Right cardiac atrium (tissue), 5 donors: ENCODE data around the gene FAM32A. TPM values are rescaled to one million over a fixed set of nuclear protein-coding genes. Genes with fewer than 3 reads are reported as not detected.

Source experiments
- ATAC-seq, 2 donors: fragments of 200-7000 bp; cut with Tn5 transposase; one replicate each; pipeline versions ENCODE4 v1.8.0 to v1.9.1; 2020; ENCODE audit warnings: moderate library complexity in 2 of 2, mild to moderate bottlenecking in 1 of 2
- DNase-seq, 3 donors: peaks; one replicate each; pipeline ENCODE4 v3.0.0-alpha.2; 2020
- H3K27ac ChIP-seq: one replicate; pipeline ENCODE4 v1.5.1; 2013; ENCODE audit warnings: mild to moderate bottlenecking, low read length, control low read depth, moderate library complexity
- H3K27me3 ChIP-seq: one replicate; pipeline ENCODE4 v1.6.1; 2013; ENCODE audit not compliant: control insufficient read depth, insufficient read depth
- H3K4me1 ChIP-seq: one replicate; pipeline ENCODE4 v1.6.1; 2013; ENCODE audit warnings: low read length; ENCODE audit not compliant: control insufficient read depth, insufficient read depth
- H3K4me3 ChIP-seq: one replicate; pipeline ENCODE4 v1.5.1; 2013; ENCODE audit warnings: low read length, control low read depth
- H3K9me3 ChIP-seq: one replicate; pipeline ENCODE4 v1.6.1; 2013; ENCODE audit warnings: low read length; ENCODE audit not compliant: control insufficient read depth
- WGBS: extraction: QIAGEN DNeasy Blood & Tissue Kit; methylation state at CpG from one replicate; pipeline ENCODE4 v1.1.7; 2013; 5-methylcytosine and 5-hydroxymethylcytosine counted together
- intact Hi-C, 4 donors: fragments of 100-400 bp; cut with DNase I; formaldehyde crosslinking; loops; one replicate each; pipeline versions ENCODE4 v1.11.0 to v1.14.0; 2022 to 2023
- polyA plus RNA-seq: library from polyadenylated mRNA; stranded (reverse); fragments of 200-250 nt; gene quantifications from one replicate; pipeline ENCODE4 v1.2.3, GENCODE V29; 2013
- total RNA-seq, 4 donors: library from RNA; stranded (reverse); fragmentation: NEBNext Ultra II Directional; extraction: Animal tissue kit (Norgen Biotek cat#: 25700); gene quantifications; one replicate each; pipeline ENCODE4 v1.2.1, GENCODE V29; 2021
- donor health status: healthy with polysubstance abuse.
- donor health status: DM: no; HTN: yes; CAD: no.
- donor health status: DM: no; HTN: no; CAD: no.
- donor health status: DM: no; HTN: yes; CAD: no; lungs with severe emphysema.
- donor health status: DM: yes; HTN: yes; CAD: no.

Gene FAM32A
- total and polyA plus RNA-seq, 5 donors, result 37.5 to 49.3 (median 41.6) TPM

GRCh38 chr19:16190198-16190597, 5.0 kb downstream of the FAM32A start:
- Histone ChIP-seq H3K27me3 (no peaks in the 10 kb centered on the region), H3K4me1 (no peaks in the 10 kb centered on the region), H3K27ac (no peak overlapping the region), H3K4me3 (no peak overlapping the region), H3K9me3 (no peaks in the 10 kb centered on the region)
- intact Hi-C loops, result no loop called here
- ATAC-seq (no peak), DNase-seq (no peak)
- WGBS, result 86% methylated on average over 6 of the region's 6 CpGs

- Histone ChIP-seq H3K4me1 (no peaks in the 10 kb centered on the region), H3K27ac (no peak overlapping the region), H3K27me3 (no peaks in the 10 kb centered on the region), H3K4me3 (no peak overlapping the region), H3K9me3 (no peaks in the 10 kb centered on the region)
- DNase-seq (no peak), ATAC-seq (no peak)
- WGBS, result 90% methylated on average over 10 of the region's 10 CpGs
- intact Hi-C loops, result no loop called here
Measured at GRCh38 chr19:16190736-16191135, 5.5 kb downstream of the FAM32A start.

- intact Hi-C loops, result no loop called here
- WGBS, result 78% methylated on average over 16 of the region's 16 CpGs
- DNase-seq (no peak), ATAC-seq (no peak)
- Histone ChIP-seq H3K27me3 (no peaks in the 10 kb centered on the region), H3K4me1 (no peaks in the 10 kb centered on the region), H3K9me3 (no peaks in the 10 kb centered on the region), H3K4me3 (no peak overlapping the region), H3K27ac (no peak overlapping the region)
Measured at GRCh38 chr19:16191216-16191908, 6.2 kb downstream of the FAM32A start.

- H3K27ac ChIP-seq, result no peak overlapping the region
- DNase-seq (no peak), ATAC-seq (no peak)
- WGBS, result 87% methylated on average over 10 of the region's 10 CpGs
- no peak overlapping the region for H3K4me3 ChIP-seq
- no peaks in the 10 kb centered on the region for H3K9me3 ChIP-seq
- no peaks in the 10 kb centered on the region for H3K27me3 ChIP-seq
- no peaks in the 10 kb centered on the region for H3K4me1 ChIP-seq
- intact Hi-C loops, result no loop called here
Measured at GRCh38 chr19:16193466-16193865, 8.3 kb downstream of the FAM32A start.

GRCh38 chr19:16197188-16197621, 12.0 kb downstream of the FAM32A start:
- ATAC-seq (no peak), DNase-seq (no peak)
- H3K4me3 ChIP-seq, result peak overlapping the region; percentile 86
- WGBS, result 29% methylated on average over 2 of the region's 2 CpGs
- no peaks in the 10 kb centered on the region for H3K9me3 ChIP-seq
- peak overlapping the region; percentile 22 for H3K27ac ChIP-seq
- H3K27me3 ChIP-seq, result no peaks in the 10 kb centered on the region
- intact Hi-C loops, result no loop called here
- peaks cover 6% of the 10 kb centered on the region for H3K4me1 ChIP-seq

GRCh38 chr19:16197622-16198369, 12.6 kb downstream of the FAM32A start, which contains the start of gene AP1M1:
Gene AP1M1 (plus strand): TSS chr19:16197911. CDS start chr19:16198027, 116 bp downstream.
- ATAC-seq, result peak; percentile 93
- no peaks in the 10 kb centered on the region for H3K9me3 ChIP-seq
- peak within 1 kb of the TSS; percentile 86 for H3K4me3 ChIP-seq
- peak; percentile 100 for DNase-seq
- H3K4me1 ChIP-seq, result peaks cover 6% of the 10 kb centered on the region
- H3K27me3 ChIP-seq, result no peaks in the 10 kb centered on the region
- H3K27ac ChIP-seq, result peak within 1 kb of the TSS; percentile 50
- under 1% methylated on average over 65 of the region's 65 CpGs for WGBS
- intact Hi-C loops, result no loop called here

GRCh38 chr19:16198370-16198651, 13.1 kb downstream of the FAM32A start:
- Histone ChIP-seq H3K27ac (peak overlapping the region; percentile 50), H3K27me3 (no peaks in the 10 kb centered on the region), H3K9me3 (no peaks in the 10 kb centered on the region), H3K4me3 (peak overlapping the region; percentile 86), H3K4me1 (peaks cover 6% of the 10 kb centered on the region)
- ATAC-seq, result peak; percentile 5 to 38
- peak in 1 of 3 donors; percentile 73 for DNase-seq
- intact Hi-C loops, result no loop called here
- 0% methylated on average over 18 of the region's 18 CpGs for WGBS

- 87% methylated on average over 9 of the region's 9 CpGs for WGBS
- H3K9me3 ChIP-seq, result no peaks in the 10 kb centered on the region
- intact Hi-C loops, result no loop called here
- DNase-seq (no peak), ATAC-seq (no peak)
- H3K27me3 ChIP-seq, result no peaks in the 10 kb centered on the region
- peaks cover 6% of the 10 kb centered on the region for H3K4me1 ChIP-seq
- no peak overlapping the region for H3K4me3 ChIP-seq
- no peak overlapping the region for H3K27ac ChIP-seq
Measured at GRCh38 chr19:16199275-16199932, 14.2 kb downstream of the FAM32A start.

GRCh38 chr19:16200038-16201010, 15.1 kb downstream of the FAM32A start:
- Histone ChIP-seq H3K4me3 (no peak overlapping the region), H3K27me3 (no peaks in the 10 kb centered on the region), H3K9me3 (no peaks in the 10 kb centered on the region), H3K4me1 (peaks cover 8% of the 10 kb centered on the region), H3K27ac (no peak overlapping the region)
- DNase-seq, result peak in 1 of 3 donors; percentile 65
- intact Hi-C loops, result no loop called here
- ATAC-seq, result peak in 1 of 2 donors; percentile 3
- 76% methylated on average over 20 of the region's 20 CpGs for WGBS

GRCh38 chr19:16201011-16201391, 15.8 kb downstream of the FAM32A start:
- ATAC-seq (no peak), DNase-seq (no peak)
- no peaks in the 10 kb centered on the region for H3K9me3 ChIP-seq
- peaks cover 11% of the 10 kb centered on the region for H3K4me1 ChIP-seq
- intact Hi-C loops, result no loop called here
- WGBS, result 88% methylated on average over 4 of the region's 4 CpGs
- no peaks in the 10 kb centered on the region for H3K27me3 ChIP-seq
- H3K27ac ChIP-seq, result no peak overlapping the region
- no peak overlapping the region for H3K4me3 ChIP-seq
